SKM-1 treated with dmso at 0.1 percent for 144 hours (cell line): ENCODE data around the gene PODNL1.

Experiments used
- DNase-seq: peaks from one replicate; lab custom pipeline; 2025; ENCODE audit not compliant: unreplicated experiment; lab: John Stamatoyannopoulos, UW

PODNL1 gene

GRCh38 chr19:13938301-13939064 lies at the start of gene PODNL1:
PODNL1 (minus strand) TSS chr19:13938417; CDS start chr19:13938181, 236 bp downstream.
- DNase-seq: no peak

GRCh38 chr19:13987101-13987890 lies 49.1 kb upstream of the PODNL1 start:
- DNase-seq: peak; percentile 43

GRCh38 chr19:13986348-13986904 lies 48.2 kb upstream of the PODNL1 start:
- peak; percentile 95 for DNase-seq

GRCh38 chr19:13985771-13986347 lies 47.6 kb upstream of the PODNL1 start:
- DNase-seq: no peak

- DNase-seq: no peak
Observed at GRCh38 chr19:13984875-13985741, 46.9 kb upstream of the PODNL1 start.

- DNase-seq: no peak
Observed at GRCh38 chr19:13984186-13984585, 46.0 kb upstream of the PODNL1 start.

- no peak for DNase-seq
Observed at GRCh38 chr19:13983213-13983889, 45.1 kb upstream of the PODNL1 start.

- DNase-seq: no peak
Observed at GRCh38 chr19:13982773-13983172, 44.6 kb upstream of the PODNL1 start.

GRCh38 chr19:13981988-13982501 lies 43.8 kb upstream of the PODNL1 start:
- no peak for DNase-seq

- DNase-seq: no peak
Observed at GRCh38 chr19:13981467-13981866, 43.2 kb upstream of the PODNL1 start.

GRCh38 chr19:13981021-13981420 lies 42.8 kb upstream of the PODNL1 start:
- no peak for DNase-seq

- no peak for DNase-seq
Observed at GRCh38 chr19:13980340-13980739, 42.1 kb upstream of the PODNL1 start.

- DNase-seq: no peak
Observed at GRCh38 chr19:13979686-13980085, 41.5 kb upstream of the PODNL1 start.

- DNase-seq: no peak
Observed at GRCh38 chr19:13979244-13979615, 41.0 kb upstream of the PODNL1 start.

GRCh38 chr19:13978351-13979243 lies 40.4 kb upstream of the PODNL1 start:
- no peak for DNase-seq

GRCh38 chr19:13977803-13978202 lies 39.6 kb upstream of the PODNL1 start:
- no peak for DNase-seq

- DNase-seq: no peak
Observed at GRCh38 chr19:13976446-13976845, 38.2 kb upstream of the PODNL1 start.

GRCh38 chr19:13975870-13976269 lies 37.7 kb upstream of the PODNL1 start:
- no peak for DNase-seq

GRCh38 chr19:13974073-13974472 lies 35.9 kb upstream of the PODNL1 start:
- DNase-seq: no peak
